WTC11 (cell line): ENCODE data around the gene TMEM151B.

Experiments
- ATF2 ChIP-seq: sonication (generic); formaldehyde crosslinking; IDR thresholded peaks from 2 replicates; pipeline ENCODE4 v1.8.1; 2022; ENCODE audit warnings: low read depth, missing genetic modification reagents, borderline replicate concordance
- ATF3 ChIP-seq: sonication (generic); formaldehyde crosslinking; conservative IDR thresholded peaks from 2 replicates; pipeline ENCODE4 v1.8.1; 2022; ENCODE audit warnings: mild to moderate bottlenecking, missing genetic modification reagents
- ATF6 ChIP-seq: sonication (generic); formaldehyde crosslinking; IDR thresholded peaks from 2 replicates; pipeline ENCODE4 v1.8.1; 2023; ENCODE audit warnings: mild to moderate bottlenecking, missing genetic modification reagents
- ETV6 ChIP-seq: sonication (generic); formaldehyde crosslinking; IDR thresholded peaks from 2 replicates; pipeline ENCODE4 v1.8.1; 2022; ENCODE audit warnings: mild to moderate bottlenecking, missing genetic modification reagents
- FOXK1 ChIP-seq: sonication (generic); formaldehyde crosslinking; IDR thresholded peaks from 2 replicates; pipeline ENCODE4 v1.8.0; 2022; ENCODE audit warnings: mild to moderate bottlenecking, moderate library complexity, missing genetic modification reagents
- FOXP1 ChIP-seq: sonication (generic); formaldehyde crosslinking; IDR thresholded peaks from 2 replicates; pipeline ENCODE4 v1.8.0; 2022; ENCODE audit warnings: missing genetic modification reagents, mild to moderate bottlenecking, moderate library complexity, borderline replicate concordance
- IRF1 ChIP-seq: sonication (generic); formaldehyde crosslinking; IDR thresholded peaks from 2 replicates; pipeline ENCODE4 v1.8.0; 2023; ENCODE audit warnings: missing genetic modification reagents
- NR3C1 ChIP-seq: sonication (generic); formaldehyde crosslinking; conservative IDR thresholded peaks from 2 replicates; pipeline ENCODE4 v1.8.1; 2023; ENCODE audit warnings: low read depth, mild to moderate bottlenecking, missing genetic modification reagents
- PRDM15 ChIP-seq: sonication (generic); formaldehyde crosslinking; IDR thresholded peaks from 2 replicates; pipeline ENCODE4 v1.8.0; 2022; ENCODE audit warnings: missing genetic modification reagents
- SMAD4 ChIP-seq: sonication (generic); formaldehyde crosslinking; IDR thresholded peaks from 2 replicates; pipeline ENCODE4 v1.8.0; 2022; ENCODE audit warnings: mild to moderate bottlenecking, missing genetic modification reagents
- SP1 ChIP-seq: sonication (generic); formaldehyde crosslinking; conservative IDR thresholded peaks from 2 replicates; pipeline ENCODE4 v1.8.1; 2022; ENCODE audit warnings: missing genetic modification reagents
- TF ChIP-seq, protein P1 (sequence below): fragments of 200-600 bp; IDR thresholded peaks from 2 replicates; pipeline ENCODE4 v1.8.0; 2022; ENCODE audit warnings: antibody characterized with exemption
- TF ChIP-seq, protein P2 (sequence below): sonication (generic); formaldehyde crosslinking; IDR thresholded peaks from 2 replicates; pipeline ENCODE4 v1.8.0; 2022; ENCODE audit warnings: mild to moderate bottlenecking, missing genetic modification reagents

DNA sequence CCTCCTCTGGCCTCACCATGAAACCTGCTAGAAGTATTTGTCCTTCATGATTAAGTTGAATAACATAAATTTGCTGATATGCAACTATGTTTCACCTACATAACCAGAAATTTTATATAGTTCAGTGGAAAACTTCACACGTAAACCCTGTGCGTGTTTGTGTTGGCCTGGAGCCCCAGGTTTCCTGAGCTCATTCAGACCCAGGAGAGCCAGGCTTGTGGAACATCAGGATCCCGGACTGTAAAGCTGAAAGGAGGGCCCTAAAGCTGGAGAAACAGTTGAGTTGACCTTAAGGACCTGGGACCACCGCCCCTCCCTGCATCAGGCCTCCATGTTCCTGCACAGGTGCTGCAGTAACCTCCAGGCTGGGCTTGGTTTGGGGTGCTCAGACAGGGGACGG lies 69.1 kb downstream of the TMEM151B start:
- TF ChIP-seq, protein P1, sequence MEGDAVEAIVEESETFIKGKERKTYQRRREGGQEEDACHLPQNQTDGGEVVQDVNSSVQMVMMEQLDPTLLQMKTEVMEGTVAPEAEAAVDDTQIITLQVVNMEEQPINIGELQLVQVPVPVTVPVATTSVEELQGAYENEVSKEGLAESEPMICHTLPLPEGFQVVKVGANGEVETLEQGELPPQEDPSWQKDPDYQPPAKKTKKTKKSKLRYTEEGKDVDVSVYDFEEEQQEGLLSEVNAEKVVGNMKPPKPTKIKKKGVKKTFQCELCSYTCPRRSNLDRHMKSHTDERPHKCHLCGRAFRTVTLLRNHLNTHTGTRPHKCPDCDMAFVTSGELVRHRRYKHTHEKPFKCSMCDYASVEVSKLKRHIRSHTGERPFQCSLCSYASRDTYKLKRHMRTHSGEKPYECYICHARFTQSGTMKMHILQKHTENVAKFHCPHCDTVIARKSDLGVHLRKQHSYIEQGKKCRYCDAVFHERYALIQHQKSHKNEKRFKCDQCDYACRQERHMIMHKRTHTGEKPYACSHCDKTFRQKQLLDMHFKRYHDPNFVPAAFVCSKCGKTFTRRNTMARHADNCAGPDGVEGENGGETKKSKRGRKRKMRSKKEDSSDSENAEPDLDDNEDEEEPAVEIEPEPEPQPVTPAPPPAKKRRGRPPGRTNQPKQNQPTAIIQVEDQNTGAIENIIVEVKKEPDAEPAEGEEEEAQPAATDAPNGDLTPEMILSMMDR = no peak
- TF ChIP-seq ETV6 (no peak), ATF3 (CRISPR knock-in tag) (no peak), SP1 (CRISPR knock-in tag) (no peak), SMAD4 (no peak), ATF6 (CRISPR knock-in tag) (no peak), IRF1 (no peak), ATF2 (no peak), PRDM15 (CRISPR knock-in tag) (no peak), NR3C1 (CRISPR knock-in tag) (no peak), FOXK1 (no peak), FOXP1 (no peak)
- TF ChIP-seq, protein P2, sequence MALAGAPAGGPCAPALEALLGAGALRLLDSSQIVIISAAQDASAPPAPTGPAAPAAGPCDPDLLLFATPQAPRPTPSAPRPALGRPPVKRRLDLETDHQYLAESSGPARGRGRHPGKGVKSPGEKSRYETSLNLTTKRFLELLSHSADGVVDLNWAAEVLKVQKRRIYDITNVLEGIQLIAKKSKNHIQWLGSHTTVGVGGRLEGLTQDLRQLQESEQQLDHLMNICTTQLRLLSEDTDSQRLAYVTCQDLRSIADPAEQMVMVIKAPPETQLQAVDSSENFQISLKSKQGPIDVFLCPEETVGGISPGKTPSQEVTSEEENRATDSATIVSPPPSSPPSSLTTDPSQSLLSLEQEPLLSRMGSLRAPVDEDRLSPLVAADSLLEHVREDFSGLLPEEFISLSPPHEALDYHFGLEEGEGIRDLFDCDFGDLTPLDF = no peak
